ENCODE results near the gene CGB3.

Gene CGB3

DNA sequence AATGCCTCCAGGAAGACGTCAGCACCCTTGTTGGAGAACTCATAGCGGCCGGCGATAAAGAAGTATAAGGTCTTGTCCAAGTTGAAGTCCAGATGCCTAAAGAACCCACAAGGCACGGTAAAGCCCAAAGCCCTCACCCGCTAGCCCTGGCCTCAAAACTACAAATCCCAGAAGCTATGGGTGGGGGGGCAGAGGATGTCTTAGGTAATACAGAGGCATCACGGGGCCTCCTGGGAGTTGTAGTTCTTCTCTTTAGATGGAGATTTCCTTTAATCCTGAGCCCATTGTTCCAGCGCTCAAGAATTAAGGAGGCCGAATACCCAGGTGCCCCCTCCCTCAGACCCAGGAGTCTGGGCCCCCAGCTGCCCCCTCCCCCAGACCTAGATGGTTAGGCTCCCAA lies 41.9 kb downstream of the CGB3 start:
- no peak for DNase-seq

DNA sequence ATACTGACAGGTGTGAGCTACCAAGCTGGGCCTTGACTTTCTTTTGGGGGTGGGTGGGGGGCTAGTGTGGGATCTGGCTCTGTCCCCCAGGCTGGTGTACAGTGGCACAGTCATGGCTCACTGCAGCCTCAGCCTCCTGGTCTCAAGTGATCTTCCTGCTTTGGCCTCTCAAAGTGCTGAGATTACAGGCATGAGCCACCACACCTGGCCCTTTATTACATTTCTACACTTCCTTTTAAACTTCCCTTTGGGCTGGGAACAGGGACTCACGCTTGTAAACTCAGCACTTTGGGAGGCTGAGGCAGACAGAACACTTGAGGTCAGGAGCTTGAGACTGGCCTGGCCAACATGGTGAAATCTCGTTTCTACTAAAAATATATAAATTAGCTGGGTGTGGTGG lies 47.1 kb downstream of the CGB3 start:
- no peak for DNase-seq

- DNase-seq, result no peak
Measured at GRCh38 chr19:48975947-48976847, 47.9 kb downstream of the CGB3 start.

All from NCI-H1436 treated with DMSO at 0.1 percent for 48 hours (cell line).